ENCODE data around the gene SPNS1.
"Not testable (repeated sequence)": the region's sequence is repeated elsewhere in the genome, so short reads cannot be mapped to it uniquely, and the experiment has no call there.

The SPNS1 gene

DNA sequence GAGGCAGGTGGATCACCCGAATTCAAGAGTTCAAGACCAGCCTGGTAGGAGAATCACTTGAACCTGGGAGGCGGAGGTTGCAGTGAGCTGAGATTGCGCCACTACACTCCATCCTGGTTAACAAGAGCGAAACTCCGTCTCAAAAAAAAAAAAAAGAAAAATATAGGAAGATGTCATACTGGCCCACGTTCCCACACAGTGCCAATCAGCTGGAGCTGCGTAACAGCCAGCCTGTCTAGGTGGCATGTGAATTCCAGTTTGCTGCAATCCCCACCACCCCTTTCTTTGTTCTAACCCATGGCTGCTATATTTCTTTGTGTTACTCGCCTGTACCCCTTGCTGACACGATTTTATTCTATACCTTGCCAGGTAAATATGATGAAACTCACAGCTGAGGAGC is 16.4 kb upstream of the SPNS1 start:
- DNase-seq, result no peak

DNA sequence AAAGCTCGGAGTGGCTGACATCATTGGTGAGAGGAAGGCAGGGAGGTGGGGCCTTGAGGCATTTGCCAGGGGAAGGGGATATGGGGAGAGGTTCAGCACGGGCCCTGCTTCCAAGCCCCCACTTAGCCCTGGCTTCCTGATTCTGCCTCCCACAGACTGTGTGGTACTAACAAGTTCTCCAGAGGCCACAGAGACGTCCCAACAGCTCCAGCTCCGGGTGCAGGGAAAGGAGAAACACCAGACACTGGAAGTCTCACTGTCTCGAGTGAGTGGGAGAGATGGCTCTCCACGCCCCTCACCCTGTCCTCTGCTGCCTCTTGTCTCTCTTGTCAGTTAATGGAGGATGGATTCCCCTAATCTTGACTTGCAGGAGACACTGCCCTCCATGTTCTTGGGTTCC is 15.7 kb upstream of the SPNS1 start:
- DNase-seq, result no peak

DNA sequence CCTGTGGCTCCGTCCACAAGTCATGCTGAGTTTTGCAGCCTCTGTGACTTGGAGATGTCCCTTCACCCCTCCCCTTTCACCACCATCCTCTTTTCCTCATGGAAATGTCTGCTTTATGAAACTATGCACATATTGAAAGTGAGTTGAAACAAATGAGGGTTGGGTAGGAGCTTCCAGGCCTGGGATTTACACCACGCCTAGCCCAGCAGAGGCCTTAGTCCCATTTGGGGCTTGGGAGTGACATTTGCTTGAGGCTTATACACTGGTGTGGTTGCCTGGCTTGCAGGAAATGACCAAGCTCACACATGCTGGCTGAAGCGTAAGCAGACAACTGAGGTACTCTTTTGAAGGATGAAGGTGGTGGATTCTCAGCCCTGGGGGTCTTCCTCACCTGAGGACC is 10.5 kb upstream of the SPNS1 start:
- DNase-seq, result no peak

DNA sequence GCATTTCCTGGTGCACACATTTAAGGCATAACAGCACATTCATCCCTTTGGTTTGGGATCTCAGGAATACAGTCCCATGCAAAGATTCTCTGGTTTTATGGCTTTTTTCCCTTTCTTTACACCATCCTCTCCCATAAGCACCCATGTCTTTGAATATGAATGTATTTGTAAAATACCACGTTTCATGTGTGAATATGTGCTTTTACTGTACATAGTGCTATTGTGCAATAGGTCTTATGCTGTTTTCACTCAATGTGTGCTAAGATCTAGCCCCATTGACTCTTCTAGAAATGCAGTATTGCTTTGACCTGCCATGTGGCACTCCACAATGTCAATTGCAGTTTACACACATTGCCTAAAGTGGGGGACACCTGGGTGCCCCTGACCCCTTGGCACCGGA is 10.1 kb upstream of the SPNS1 start:
- no peak for DNase-seq

DNA sequence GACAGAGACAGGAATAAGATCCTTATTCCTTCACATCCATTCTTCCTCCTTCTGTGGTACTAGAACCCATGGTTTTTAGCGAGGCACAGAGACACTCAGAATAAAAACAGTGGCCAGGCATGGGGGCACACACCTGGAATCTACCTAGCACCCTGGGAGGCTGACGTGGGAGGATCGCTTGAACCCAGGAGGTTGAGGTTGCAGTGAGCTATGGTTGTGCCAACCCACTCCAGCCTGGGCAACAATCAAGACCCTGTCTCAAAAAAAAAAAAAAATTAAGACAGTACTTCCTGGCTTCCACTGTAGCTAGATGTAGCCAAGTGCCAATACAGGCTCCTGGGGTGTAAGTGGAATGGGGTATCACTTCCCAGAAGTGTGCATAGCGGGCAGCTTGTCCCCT is 7.4 kb upstream of the SPNS1 start:
- no peak for DNase-seq

DNA sequence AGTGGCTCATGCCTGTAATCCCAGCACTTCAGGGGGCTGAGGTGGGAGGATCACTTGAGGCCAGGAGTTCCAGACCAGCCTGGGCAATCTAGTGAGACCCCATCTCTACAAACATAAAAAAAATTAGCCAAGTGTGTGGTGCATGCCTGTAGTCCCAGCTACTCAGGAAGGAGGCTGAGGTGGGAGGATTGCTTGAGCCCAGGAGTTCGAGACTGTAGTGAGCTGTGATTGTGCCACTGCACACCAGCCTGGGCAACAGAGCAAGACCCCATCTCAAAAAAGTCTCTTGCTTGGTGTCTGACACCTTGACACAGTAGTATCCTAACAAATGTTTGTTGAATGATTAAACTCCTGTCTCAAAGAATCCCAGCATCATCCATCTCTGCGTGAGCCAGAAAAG is 4.9 kb upstream of the SPNS1 start:
- not testable (repeated sequence) for DNase-seq

DNA sequence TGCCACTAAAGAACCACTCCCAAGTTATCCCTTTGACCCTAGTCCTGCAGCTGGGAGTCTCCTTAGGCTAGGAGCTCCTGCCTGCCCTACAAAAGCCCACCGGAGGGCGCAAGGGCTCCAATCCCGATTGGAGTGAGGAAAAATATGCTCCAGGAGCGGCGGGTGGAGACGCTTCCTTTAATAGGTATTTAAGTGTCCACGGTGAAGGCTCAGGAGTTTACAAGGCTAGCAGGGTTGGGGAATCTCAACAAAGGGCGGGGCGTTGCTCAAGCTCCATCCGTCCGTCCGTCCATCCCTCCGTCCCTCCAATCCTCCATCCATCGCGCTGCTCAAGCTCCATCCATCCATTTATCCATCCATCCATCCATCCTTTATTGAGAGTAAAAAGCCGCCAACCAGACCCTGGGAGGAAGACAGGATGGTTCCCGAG is 556 bp upstream of the SPNS1 start:
- DNase-seq, result peak; percentile 54

DNA sequence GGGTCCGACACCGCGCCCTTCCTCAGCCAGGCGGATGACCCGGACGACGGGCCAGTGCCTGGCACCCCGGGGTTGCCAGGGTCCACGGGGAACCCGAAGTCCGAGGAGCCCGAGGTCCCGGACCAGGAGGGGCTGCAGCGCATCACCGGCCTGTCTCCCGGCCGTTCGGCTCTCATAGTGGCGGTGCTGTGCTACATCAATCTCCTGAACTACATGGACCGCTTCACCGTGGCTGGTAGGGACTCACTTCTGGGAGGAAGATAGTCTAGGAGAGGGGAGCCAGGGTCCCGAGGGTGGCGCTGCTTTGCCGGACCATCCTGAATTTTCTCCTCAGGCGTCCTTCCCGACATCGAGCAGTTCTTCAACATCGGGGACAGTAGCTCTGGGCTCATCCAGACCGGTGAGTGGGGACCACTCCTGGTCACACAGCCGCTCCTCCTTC is 601 bp downstream of the SPNS1 start:
- DNase-seq, result no peak

DNA sequence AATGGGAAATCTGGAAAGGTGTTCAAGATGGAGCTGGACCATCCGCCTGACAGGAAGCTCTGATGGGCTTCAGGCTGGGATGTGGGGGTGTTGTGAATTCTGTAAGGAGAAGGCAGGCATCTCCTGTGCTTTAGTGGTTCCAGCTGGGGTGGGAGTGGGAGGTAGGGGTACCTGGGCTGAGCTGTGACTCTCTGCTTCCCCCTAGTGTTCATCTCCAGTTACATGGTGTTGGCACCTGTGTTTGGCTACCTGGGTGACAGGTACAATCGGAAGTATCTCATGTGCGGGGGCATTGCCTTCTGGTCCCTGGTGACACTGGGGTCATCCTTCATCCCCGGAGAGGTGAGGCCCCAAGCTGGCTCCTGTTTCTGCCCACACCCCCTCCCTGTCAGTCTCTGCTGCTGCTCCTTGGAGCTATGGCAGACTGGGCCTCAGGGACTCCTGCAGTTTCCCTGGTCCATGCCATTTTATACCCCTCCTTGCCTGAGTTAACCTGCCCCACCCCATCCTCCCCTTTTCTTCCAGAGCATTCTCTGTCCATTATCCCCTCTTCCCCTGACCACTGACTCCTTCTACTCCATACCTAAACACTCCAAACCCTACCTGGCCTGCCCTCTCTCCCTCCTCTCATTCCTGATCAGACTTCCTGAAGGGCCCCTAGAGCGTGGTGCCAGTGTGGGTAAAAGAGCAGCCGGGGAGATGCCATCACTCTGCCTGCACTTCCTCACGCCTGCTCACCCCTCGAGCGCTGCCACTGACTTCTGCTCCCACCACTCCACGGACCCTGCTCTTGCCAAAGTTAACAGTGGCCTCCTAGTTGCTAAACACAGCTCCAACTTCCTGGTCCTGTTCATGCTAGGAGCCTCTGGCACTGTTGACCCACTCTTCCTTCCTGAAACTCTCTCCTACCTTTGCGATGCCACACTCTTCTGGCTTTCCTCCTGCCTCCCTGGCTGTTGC is 3.4 kb downstream of the SPNS1 start:
- no peak for DNase-seq

DNA sequence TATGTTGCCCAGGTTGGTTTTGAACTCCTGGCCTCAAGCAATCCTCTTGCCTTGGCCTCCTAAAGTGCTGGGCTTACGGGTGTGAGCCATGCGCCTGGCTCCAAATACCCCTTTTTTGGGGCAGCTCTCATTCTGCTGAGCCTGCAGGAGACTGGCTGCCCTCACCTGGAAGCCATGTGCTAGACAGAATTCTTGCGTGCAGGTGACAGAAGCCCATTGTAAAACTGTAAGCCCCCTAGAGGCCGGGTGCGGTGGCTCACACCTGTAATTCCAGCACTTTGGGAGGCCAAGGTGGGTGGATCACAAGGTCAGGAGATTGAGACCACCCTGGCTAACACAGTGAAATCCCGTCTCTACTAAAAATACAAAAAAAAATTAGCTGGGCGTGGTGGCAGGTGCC is 5.8 kb downstream of the SPNS1 start:
- DNase-seq, result not testable (repeated sequence)

DNA sequence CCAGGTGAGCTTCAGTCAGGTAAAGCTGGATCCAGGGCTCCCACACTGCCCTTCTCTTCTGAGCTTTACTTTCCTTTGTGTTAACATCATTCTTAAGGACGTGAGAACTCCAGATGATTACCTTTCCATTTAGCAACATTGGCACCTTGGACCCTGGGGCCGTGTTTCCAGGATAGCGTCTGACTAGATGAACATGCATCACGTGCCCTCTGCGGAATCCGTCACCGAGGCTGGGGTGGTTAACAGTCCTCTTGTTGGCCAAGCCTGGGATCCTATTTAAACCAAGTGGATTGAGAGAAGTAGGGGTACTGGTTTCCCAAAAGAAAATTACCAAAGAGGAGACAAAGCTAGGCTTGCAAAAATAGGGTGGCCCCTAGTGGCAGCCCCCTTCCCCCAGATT is 6.4 kb downstream of the SPNS1 start:
- DNase-seq, result no peak

DNA sequence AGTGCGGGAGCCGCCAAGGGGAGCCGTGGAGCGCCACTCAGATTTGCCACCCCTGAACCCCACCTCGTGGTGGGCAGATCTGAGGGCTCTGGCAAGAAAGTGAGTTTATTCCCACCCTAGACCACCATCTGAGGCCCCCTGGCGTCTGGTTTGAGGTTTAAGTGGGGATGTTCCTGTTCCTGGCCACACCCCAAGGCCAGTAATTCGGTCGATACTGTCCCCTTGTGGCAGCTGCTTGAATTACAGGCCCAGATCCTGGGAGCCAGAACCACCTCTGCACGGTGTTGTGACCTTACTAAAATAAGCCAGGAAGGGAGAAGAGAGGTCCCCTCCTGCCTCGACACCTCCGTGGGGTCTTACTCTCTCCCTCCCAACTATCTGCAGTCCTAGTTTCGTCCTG is 6.9 kb downstream of the SPNS1 start:
- no peak for DNase-seq

DNA sequence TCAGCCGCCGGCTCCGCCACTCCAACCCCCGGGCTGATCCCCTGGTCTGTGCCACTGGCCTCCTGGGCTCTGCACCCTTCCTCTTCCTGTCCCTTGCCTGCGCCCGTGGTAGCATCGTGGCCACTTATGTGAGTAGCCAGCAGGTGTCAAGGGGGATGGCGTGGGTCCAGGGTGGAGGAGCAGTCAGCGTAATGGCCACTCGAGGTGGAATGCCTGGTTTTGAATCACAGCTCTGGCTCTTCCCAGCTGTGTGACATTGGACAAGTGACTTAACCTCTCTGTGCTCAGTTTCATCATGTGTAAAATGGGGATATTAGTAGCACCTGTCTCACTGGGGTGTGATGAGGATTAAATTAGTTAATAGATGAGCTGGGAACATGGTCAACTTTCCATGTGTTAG is 7.8 kb downstream of the SPNS1 start:
- DNase-seq, result no peak

DNA sequence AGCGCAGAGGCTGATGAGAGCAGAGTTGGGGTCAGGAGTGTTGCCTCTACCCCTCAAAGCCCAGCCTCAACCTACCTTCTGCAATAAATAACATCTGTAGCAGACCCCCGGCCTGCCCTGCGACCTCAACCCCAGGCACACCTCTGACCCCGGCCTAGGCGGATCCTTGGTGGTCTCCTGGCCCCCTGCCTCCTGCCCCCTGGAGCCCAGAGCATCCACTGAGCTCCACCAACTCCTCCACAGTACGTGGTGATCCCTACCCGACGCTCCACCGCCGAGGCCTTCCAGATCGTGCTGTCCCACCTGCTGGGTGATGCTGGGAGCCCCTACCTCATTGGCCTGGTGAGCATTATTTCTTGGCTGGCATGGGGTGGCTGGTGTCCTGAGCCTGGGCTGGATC is 8.4 kb downstream of the SPNS1 start:
- no peak for DNase-seq

DNA sequence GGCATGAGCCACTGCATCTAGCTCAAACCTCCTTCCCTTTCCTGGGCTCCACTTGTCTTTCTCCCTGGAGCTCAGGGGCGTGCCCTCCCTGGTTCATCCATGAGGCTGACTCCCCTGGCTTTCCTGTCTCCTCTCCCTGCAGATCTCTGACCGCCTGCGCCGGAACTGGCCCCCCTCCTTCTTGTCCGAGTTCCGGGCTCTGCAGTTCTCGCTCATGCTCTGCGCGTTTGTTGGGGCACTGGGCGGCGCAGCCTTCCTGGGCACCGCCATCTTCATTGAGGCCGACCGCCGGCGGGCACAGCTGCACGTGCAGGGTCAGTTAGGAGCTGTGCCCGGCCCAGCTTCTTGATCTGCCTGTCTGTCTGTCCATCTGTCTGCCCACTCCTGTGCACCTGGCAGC is 9.1 kb downstream of the SPNS1 start:
- DNase-seq, result no peak

DNA sequence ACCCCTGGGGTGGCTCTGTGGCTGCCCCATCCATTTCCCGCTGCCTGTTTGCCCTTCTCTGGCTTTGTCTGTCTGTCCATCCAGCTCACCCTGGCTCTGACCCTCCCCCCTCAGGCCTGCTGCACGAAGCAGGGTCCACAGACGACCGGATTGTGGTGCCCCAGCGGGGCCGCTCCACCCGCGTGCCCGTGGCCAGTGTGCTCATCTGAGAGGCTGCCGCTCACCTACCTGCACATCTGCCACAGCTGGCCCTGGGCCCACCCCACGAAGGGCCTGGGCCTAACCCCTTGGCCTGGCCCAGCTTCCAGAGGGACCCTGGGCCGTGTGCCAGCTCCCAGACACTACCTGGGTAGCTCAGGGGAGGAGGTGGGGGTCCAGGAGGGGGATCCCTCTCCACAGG is 9.5 kb downstream of the SPNS1 start:
- no peak for DNase-seq

DNA sequence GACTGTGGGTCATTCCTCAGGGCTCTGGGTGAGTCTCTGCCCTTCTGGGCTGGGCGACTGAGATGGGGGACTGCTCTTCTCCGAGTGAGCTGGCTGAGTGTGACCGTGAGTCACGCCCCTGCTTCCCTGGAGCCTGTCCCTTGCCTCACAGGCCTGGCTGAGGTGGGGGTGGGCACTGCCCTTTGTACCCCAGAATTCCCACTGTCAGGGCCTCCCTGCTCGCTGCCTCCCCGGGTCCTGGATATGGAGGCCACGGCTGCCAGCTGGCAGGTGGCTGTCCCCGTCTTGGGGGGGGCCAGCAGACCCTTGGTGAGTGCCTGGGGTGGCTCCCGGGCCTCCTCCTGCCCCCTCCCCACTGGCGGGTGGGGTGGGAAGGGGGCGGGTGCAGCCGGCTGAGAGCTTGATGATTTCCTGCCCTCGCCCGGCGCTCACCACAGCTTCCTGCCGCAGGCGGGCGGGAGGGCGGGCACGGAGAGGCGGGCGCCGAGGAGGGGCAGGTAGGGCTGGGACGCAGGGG is 10.1 kb downstream of the SPNS1 start, which contains the start of gene LAT:
TSS of gene LAT (plus strand) at position 434 of the 517 bp plus-strand sequence. CDS start 366 bp downstream, outside the sequence.
- DNase-seq, result no peak

DNA sequence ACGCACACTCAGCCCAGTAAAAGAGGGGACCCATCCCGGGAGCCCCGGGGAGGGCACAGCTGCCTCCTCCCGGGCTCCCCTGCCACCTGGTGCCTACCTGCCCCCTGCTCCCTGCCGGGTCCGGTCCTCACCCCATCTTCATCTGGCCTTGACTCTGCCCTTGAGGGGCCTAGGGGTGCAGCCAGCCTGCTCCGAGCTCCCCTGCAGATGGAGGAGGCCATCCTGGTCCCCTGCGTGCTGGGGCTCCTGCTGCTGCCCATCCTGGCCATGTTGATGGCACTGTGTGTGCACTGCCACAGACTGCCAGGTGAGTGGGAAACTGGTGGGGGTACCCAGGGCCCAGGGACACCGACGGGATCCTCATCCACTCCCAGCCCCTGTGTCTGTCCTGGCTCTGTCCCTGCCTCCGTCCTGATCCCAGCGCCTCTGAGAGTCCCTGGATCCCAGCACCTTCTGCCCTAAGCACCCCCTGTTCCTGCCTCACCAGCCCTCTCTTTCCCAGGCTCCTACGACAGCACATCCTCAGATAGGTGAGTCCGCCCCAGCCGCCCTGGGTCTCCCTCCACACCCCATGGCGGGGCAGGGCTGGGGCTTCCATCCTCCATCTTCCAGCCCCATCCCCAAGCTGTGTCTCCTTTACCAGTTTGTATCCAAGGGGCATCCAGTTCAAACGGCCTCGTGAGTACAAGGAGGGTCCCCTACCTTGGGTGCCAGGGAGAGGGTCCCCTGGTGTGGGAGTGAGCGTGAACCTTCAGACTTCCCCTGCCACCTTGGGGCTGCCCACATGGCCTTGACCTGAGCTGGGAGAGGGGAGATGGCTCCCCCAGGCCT is 10.8 kb downstream of the SPNS1 start:
- no peak for DNase-seq

DNA sequence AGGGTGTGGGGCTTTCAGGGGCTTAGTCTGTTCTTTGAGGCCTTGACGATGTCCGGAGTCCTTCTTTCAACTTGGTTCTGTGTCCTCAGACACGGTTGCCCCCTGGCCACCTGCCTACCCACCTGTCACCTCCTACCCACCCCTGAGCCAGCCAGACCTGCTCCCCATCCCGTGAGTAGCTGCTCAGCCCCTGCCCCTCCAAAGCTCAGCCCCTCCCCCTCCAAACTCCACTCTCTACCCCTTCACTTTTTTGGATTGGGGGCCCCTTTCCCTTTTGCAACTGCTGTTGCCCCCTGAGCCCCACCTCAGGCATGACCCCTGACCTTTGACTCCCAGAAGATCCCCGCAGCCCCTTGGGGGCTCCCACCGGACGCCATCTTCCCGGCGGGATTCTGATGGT is 11.5 kb downstream of the SPNS1 start:
- DNase-seq, result no peak

DNA sequence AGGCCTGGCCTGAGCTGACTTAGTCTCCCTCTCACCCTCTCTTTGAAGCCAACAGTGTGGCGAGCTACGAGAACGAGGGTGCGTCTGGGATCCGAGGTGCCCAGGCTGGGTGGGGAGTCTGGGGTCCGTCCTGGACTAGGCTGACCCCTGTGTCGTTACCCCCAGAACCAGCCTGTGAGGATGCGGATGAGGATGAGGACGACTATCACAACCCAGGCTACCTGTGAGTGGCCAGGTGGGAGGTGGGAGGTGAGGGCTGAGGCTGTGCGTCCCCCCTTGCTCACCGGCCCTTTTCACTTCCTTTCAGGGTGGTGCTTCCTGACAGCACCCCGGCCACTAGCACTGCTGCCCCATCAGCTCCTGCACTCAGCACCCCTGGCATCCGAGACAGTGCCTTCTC is 11.9 kb downstream of the SPNS1 start:
- DNase-seq, result no peak

DNA sequence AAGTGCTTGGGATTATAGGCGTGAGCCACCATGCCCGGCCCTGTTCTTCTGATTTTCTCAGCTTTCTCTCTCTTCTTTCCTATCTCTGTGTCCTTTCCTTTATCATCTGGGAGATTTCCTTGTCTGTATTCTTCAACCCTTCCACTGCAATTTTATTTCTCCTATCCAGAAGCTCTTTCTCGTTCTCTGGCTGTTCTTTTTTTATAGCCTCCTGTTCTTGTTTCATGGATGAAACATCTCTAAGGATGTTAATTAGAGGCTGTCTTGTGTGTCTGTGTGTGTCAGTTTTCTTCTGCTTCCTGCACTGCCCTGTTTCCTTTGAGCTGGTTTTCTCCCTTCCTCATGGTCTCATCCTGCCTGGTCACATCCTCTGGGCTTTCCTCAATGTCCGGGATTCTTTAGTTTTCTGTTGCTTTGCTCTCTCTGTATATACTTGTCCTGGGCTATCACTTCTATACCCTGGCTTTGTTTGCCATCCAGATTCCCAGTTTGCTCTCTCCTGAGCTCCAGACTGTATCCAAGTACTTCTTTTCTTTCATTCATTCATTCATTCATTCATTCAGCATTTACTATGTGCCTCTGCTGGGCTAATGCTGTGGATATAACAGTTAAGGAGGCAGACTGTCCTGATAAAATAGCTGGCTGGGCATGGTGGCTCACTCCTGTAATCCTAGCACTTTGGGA is 12.7 kb downstream of the SPNS1 start:
- DNase-seq, result no peak

DNA sequence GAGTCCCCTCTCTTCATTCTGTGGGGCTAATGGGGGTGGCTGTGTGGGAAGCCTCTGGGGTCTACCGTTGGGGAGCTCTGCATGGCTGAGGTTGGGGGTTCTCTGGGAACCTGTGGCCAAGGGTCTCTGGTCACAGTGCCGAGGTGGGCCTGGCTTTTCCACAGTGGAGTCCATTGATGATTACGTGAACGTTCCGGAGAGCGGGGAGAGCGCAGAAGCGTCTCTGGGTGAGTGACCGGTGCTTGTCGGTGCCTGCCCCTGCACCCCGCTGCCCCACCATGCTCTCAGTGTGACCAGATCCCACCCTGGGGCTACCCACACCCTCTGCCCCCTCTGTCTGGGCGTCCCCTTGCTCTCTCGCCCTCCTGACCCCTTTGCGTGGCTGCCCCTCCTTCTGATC is 14.8 kb downstream of the SPNS1 start:
- DNase-seq, result no peak
